Neural progenitor cell (in vitro differentiated cells): Measurements from ENCODE around the gene KIRREL2.

Experiments used
- EZH2 ChIP-seq: fragments of 200-600 bp; sonication (generic); IDR thresholded peaks from 2 replicates; pipeline ENCODE4 v1.6.1; 2017; ENCODE audit warnings: antibody characterized with exemption, mild to moderate bottlenecking, moderate library complexity
- EZH2phosphoT487 ChIP-seq: fragments of 200-600 bp; sonication (generic); IDR thresholded peaks from 2 replicates; pipeline ENCODE4 v1.6.1; 2017; ENCODE audit warnings: antibody characterized with exemption
- TF ChIP-seq, protein P1 (sequence below): fragments of 200-600 bp; sonication (generic); IDR thresholded peaks from 2 replicates; pipeline ENCODE4 v1.5.1; 2017; ENCODE audit warnings: antibody characterized with exemption, mild to moderate bottlenecking

DNA sequence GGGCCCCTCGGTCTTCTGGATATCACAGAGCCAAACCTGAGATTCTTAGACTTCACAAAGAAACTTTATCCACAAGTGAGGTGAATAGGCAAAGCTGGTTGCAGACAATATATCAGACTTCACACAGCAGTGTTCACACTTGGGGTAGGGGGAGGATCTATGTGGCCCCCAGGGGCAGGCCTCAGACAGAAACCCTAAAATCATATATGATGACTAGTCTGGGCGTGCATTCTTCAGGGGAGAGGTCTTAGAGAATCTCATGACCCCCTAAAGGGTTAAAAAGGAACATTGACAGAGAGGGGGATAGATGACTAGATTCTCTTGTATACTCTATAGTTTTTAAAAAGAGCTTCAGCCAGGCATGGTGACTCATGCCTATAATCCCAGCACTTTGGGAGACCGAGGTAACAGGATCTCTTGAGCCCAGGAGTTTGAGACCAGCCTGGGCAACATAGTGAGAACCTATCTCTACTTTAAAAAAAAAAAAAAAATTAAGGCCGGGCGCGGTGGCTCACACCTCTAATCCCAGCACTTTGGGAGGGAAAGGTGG lies 48.5 kb downstream of the KIRREL2 start:
- TF ChIP-seq, protein P1, sequence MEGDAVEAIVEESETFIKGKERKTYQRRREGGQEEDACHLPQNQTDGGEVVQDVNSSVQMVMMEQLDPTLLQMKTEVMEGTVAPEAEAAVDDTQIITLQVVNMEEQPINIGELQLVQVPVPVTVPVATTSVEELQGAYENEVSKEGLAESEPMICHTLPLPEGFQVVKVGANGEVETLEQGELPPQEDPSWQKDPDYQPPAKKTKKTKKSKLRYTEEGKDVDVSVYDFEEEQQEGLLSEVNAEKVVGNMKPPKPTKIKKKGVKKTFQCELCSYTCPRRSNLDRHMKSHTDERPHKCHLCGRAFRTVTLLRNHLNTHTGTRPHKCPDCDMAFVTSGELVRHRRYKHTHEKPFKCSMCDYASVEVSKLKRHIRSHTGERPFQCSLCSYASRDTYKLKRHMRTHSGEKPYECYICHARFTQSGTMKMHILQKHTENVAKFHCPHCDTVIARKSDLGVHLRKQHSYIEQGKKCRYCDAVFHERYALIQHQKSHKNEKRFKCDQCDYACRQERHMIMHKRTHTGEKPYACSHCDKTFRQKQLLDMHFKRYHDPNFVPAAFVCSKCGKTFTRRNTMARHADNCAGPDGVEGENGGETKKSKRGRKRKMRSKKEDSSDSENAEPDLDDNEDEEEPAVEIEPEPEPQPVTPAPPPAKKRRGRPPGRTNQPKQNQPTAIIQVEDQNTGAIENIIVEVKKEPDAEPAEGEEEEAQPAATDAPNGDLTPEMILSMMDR, result no peak
- no peak for TF ChIP-seq EZH2phosphoT487
- TF ChIP-seq EZH2, result no peak
